OCI-LY3 (cell line): Measurements from ENCODE around the gene LYAR.

Experiments used
- H2AFZ ChIP-seq: fragments of 200-600, 300-600 bp; shearing (Covaris generic); 2 replicates; pipeline ENCODE4 v1.6.0; 2014; ENCODE audit warnings: antibody characterized with exemption, low read depth, low read length
- H3K27ac ChIP-seq: fragments of 200-600, 300-600 bp; sonication (generic); 2 replicates; pipeline ENCODE4 v1.5.1; 2014; ENCODE audit warnings: mild to moderate bottlenecking, low read length, moderate library complexity, mixed read lengths
- H3K27me3 ChIP-seq: fragments of 200-600, 300-600 bp; sonication (generic); 2 replicates; pipeline ENCODE4 v1.6.1; 2014; ENCODE audit warnings: low read depth, low read length, mixed read lengths
- H3K36me3 ChIP-seq: fragments of 200-600, 300-600 bp; sonication (generic); replicated peaks from 2 replicates; pipeline ENCODE3; 2014; ENCODE audit warnings: low read depth, low read length, mixed read lengths
- H3K4me1 ChIP-seq: fragments of 300-600, 200-600 bp; sonication (generic); 2 replicates; pipeline ENCODE4 v1.6.1; 2014; ENCODE audit warnings: low read length, mixed read lengths
- H3K4me2 ChIP-seq: fragments of 200-600, 300-600 bp; sonication (generic); 2 replicates; pipeline ENCODE4 v1.6.1; 2014; ENCODE audit warnings: low read length, mixed read lengths
- H3K4me3 ChIP-seq: fragments of 300-600, 200-600 bp; sonication (generic); 2 replicates; pipeline ENCODE4 v1.5.1; 2014; ENCODE audit warnings: antibody characterized with exemption, mild to moderate bottlenecking, low read length, moderate library complexity
- H3K79me2 ChIP-seq: fragments of 300-600, 200-600 bp; shearing (Covaris generic); 2 replicates; pipeline ENCODE4 v1.6.1; 2014; ENCODE audit warnings: mild to moderate bottlenecking, low read length, mixed read lengths
- H3K9ac ChIP-seq: fragments of 300-600, 200-600 bp; shearing (Covaris generic); 2 replicates; pipeline ENCODE4 v1.6.0; 2014; ENCODE audit warnings: mild to moderate bottlenecking, low read length, moderate library complexity
- H3K9me3 ChIP-seq: fragments of 200-600, 300-600 bp; shearing (Covaris generic); 2 replicates; pipeline ENCODE4 v1.6.1; 2014; ENCODE audit warnings: low read length, mixed read lengths; ENCODE audit not compliant: insufficient read depth
- H4K20me1 ChIP-seq: fragments of 200-600, 300-600 bp; sonication (generic); 2 replicates; pipeline ENCODE4 v1.6.1; 2016; ENCODE audit warnings: low read length, mixed read lengths; ENCODE audit not compliant: insufficient read depth
- CTCF ChIP-seq: fragments of 200-600, 300-600 bp; sonication (generic); IDR thresholded peaks from 2 replicates; pipeline ENCODE4 v1.5.1; 2014; ENCODE audit warnings: antibody characterized with exemption, low read length, low read depth
- EZH2phosphoT487 ChIP-seq: fragments of 200-600 bp; shearing (Covaris generic); IDR thresholded peaks from 2 replicates; pipeline ENCODE4 v1.6.1; 2018; ENCODE audit warnings: antibody characterized with exemption, mixed run types, low read depth

The LYAR gene

GRCh38 chr4:4326166-4326565, 36.2 kb upstream of the LYAR start:
- Histone ChIP-seq H3K27me3 (no peaks in the 10 kb centered on the region), H3K4me2 (no peak overlapping the region), H3K9ac (no peak overlapping the region), H4K20me1 (no peaks in the 10 kb centered on the region), H3K4me3 (no peak overlapping the region), H3K79me2 (no peaks in the 10 kb centered on the region), H3K36me3 (peaks cover 26% of the 10 kb centered on the region), H3K27ac (no peak overlapping the region), H3K4me1 (peaks cover 28% of the 10 kb centered on the region), H2AFZ (no peak overlapping the region), H3K9me3 (peaks cover 3% of the 10 kb centered on the region; the same call in 1 of the 2 replicates)
- no peak for TF ChIP-seq EZH2phosphoT487
- TF ChIP-seq CTCF, result no peak

- no peak for TF ChIP-seq EZH2phosphoT487
- no peak for TF ChIP-seq CTCF
- no peaks in the 10 kb centered on the region for H4K20me1 ChIP-seq
- no peak overlapping the region for H3K4me3 ChIP-seq
- H3K9me3 ChIP-seq, result no peaks in the 10 kb centered on the region
- no peak overlapping the region for H3K9ac ChIP-seq
- no peaks in the 10 kb centered on the region for H3K79me2 ChIP-seq
- H3K4me1 ChIP-seq, result peaks cover 28% of the 10 kb centered on the region
- no peak overlapping the region for H3K27ac ChIP-seq
- H3K36me3 ChIP-seq, result peaks cover 31% of the 10 kb centered on the region
- no peak overlapping the region for H3K4me2 ChIP-seq
- H3K27me3 ChIP-seq, result no peaks in the 10 kb centered on the region
- no peak overlapping the region for H2AFZ ChIP-seq
Measured at GRCh38 chr4:4325321-4325720, 35.4 kb upstream of the LYAR start.

GRCh38 chr4:4323705-4324534, 34.0 kb upstream of the LYAR start:
- H3K27me3 ChIP-seq, result no peaks in the 10 kb centered on the region
- no peak overlapping the region for H3K9ac ChIP-seq
- H3K4me2 ChIP-seq, result no peak overlapping the region
- H3K4me1 ChIP-seq, result peaks cover 29% of the 10 kb centered on the region
- no peak overlapping the region for H3K27ac ChIP-seq
- H3K36me3 ChIP-seq, result peaks cover 37% of the 10 kb centered on the region
- no peak overlapping the region for H3K4me3 ChIP-seq
- no peaks in the 10 kb centered on the region for H3K9me3 ChIP-seq
- H4K20me1 ChIP-seq, result no peaks in the 10 kb centered on the region
- TF ChIP-seq EZH2phosphoT487 (no peak), CTCF (no peak)
- H3K79me2 ChIP-seq, result no peaks in the 10 kb centered on the region
- H2AFZ ChIP-seq, result no peak overlapping the region

- Histone ChIP-seq H3K36me3 (peaks cover 42% of the 10 kb centered on the region), H3K4me2 (no peak overlapping the region), H3K27me3 (no peaks in the 10 kb centered on the region)
Measured at GRCh38 chr4:4321951-4322688, 32.2 kb upstream of the LYAR start.

More at GRCh38 chr4:4321951-4322688, 32.2 kb upstream of the LYAR start:
- H3K9ac ChIP-seq, result no peak overlapping the region
- H3K79me2 ChIP-seq, result no peaks in the 10 kb centered on the region
- H4K20me1 ChIP-seq, result no peaks in the 10 kb centered on the region
- TF ChIP-seq CTCF (no peak), EZH2phosphoT487 (no peak)
- no peak overlapping the region for H3K27ac ChIP-seq
- no peaks in the 10 kb centered on the region for H3K9me3 ChIP-seq
- peaks cover 47% of the 10 kb centered on the region for H3K4me1 ChIP-seq
- no peak overlapping the region for H3K4me3 ChIP-seq
- no peak overlapping the region for H2AFZ ChIP-seq
